ENCODE measurements around the gene ARL15.

Gene ARL15

GRCh38 chr5:53971131-53971530 is 339.2 kb downstream of the ARL15 start:
- DNase-seq: no peak

- DNase-seq: no peak
Measured at GRCh38 chr5:53970475-53970874, 339.9 kb downstream of the ARL15 start.

GRCh38 chr5:53969176-53969730 is 341.1 kb downstream of the ARL15 start:
- no peak for DNase-seq

GRCh38 chr5:53965459-53965858 is 344.9 kb downstream of the ARL15 start:
- DNase-seq: no peak

GRCh38 chr5:53963958-53964357 is 346.4 kb downstream of the ARL15 start:
- DNase-seq: no peak

GRCh38 chr5:53962306-53962705 is 348.1 kb downstream of the ARL15 start:
- no peak for DNase-seq

GRCh38 chr5:53956632-53957031 is 353.7 kb downstream of the ARL15 start:
- DNase-seq: no peak

GRCh38 chr5:53956196-53956595 is 354.2 kb downstream of the ARL15 start:
- no peak for DNase-seq

GRCh38 chr5:53950621-53951020 is 359.8 kb downstream of the ARL15 start:
- DNase-seq: no peak

- DNase-seq: no peak
Measured at GRCh38 chr5:53948598-53948997, 361.8 kb downstream of the ARL15 start.

GRCh38 chr5:53946405-53947100 is 363.8 kb downstream of the ARL15 start:
- no peak for DNase-seq

GRCh38 chr5:53944981-53945380 is 365.4 kb downstream of the ARL15 start:
- DNase-seq: no peak

GRCh38 chr5:53943938-53944337 is 366.4 kb downstream of the ARL15 start:
- no peak for DNase-seq

- DNase-seq: no peak
Measured at GRCh38 chr5:53942724-53943123, 367.6 kb downstream of the ARL15 start.

- no peak for DNase-seq
Measured at GRCh38 chr5:53940921-53941320, 369.5 kb downstream of the ARL15 start.

- DNase-seq: no peak
Measured at GRCh38 chr5:53937467-53937866, 372.9 kb downstream of the ARL15 start.

- DNase-seq: no peak
Measured at GRCh38 chr5:53936481-53937352, 373.7 kb downstream of the ARL15 start.

- no peak for DNase-seq
Measured at GRCh38 chr5:53934151-53934820, 376.1 kb downstream of the ARL15 start.

- DNase-seq: no peak
Measured at GRCh38 chr5:53932351-53932750, 378.0 kb downstream of the ARL15 start.

- DNase-seq: no peak
Measured at GRCh38 chr5:53930457-53930856, 379.9 kb downstream of the ARL15 start.

GRCh38 chr5:53929570-53929969 is 380.8 kb downstream of the ARL15 start:
- DNase-seq: no peak

GRCh38 chr5:53929152-53929551 is 381.2 kb downstream of the ARL15 start:
- DNase-seq: no peak

GRCh38 chr5:53928641-53929040 is 381.7 kb downstream of the ARL15 start:
- no peak for DNase-seq

Measured in activated CD4-positive, alpha-beta T cell treated with anti-CD3 and anti-CD28 coated beads, Interleukin-2, amount 50 U/mL, for 4 hours (primary cell).